ENCODE results near the gene APRT.
A peak's percentile ranks its signal among the peaks of the same experiment; 100 is the strongest.
"Not testable (repeated sequence)": the region's sequence is repeated elsewhere in the genome, so short reads cannot be mapped to it uniquely, and the experiment has no call there.

APRT gene

DNA sequence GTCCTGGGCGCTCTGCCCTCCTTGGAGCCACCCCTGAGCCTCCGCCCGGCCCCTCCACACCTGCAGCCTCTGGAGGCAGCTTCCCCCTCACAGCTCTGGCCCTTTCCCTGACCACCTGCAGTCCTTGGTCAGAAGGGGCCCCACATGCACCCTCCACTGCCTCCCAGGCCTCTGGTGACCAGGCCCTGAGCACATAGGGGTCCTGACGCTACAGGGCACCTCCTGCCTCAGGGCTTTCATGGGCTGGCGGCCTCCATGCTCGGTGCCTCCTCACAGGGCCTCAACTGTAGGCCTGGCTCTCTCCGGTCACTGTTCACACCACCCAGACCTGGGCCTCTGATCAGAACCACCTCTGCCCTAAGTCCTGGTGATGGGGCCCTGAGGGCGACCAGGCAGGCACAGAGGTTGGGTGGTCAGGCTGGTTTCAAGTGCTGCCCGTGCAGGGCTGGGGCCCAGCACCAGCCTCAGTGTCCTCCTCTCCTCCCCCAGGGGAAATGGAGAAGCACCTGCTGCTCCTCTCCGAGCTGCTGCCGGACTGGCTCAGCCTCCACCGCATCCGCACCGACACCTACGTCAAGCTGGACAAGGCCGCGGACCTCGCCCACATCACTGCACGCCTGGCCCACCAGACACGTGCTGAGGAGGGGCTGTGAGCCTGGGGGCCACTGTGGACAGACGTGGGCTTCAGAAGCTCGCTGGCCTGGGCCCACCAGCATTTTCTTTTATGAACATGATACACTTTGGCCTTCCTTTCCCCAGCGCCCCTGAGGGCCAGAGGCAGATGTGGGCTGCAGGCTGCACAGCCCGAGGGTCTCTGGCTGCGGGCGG, 3.9 kb downstream of the APRT start:
- DNase-seq (ENCODE audit: low spot score): no peak

GRCh38 chr16:88807142-88807625, 4.5 kb downstream of the APRT start:
- DNase-seq (ENCODE audit: low spot score): no peak

DNA sequence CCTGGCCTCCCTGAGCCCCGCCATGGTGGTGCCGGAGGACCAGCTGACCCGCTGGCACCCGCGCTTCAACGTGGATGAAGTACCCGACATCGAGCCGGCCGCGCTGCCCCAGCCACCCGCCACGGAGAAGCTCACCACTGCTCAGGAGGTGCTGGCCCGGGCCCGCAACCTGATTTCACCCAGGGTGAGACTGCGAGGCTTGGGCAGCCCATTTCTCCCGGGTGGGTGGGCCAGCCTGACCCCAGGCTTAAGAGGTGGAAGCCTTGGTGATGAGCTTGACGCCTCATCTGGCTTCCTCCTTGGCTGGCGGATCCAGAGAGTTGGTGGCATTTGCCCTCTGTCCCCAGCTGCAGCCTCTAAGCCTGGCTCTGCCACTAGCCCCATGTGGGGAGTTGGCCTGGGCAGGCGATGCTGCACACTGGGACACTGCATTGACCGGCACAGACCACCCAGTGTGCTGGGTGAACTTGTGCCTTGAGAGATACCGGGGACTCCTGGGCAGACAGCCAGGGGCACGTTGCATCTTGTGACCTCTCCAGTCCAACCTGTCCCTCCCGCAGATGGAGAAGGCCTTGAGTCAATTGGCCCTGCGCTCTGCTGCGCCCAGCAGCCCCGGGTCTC, 5.1 kb downstream of the APRT start:
- DNase-seq (ENCODE audit: low spot score): no peak

DNA sequence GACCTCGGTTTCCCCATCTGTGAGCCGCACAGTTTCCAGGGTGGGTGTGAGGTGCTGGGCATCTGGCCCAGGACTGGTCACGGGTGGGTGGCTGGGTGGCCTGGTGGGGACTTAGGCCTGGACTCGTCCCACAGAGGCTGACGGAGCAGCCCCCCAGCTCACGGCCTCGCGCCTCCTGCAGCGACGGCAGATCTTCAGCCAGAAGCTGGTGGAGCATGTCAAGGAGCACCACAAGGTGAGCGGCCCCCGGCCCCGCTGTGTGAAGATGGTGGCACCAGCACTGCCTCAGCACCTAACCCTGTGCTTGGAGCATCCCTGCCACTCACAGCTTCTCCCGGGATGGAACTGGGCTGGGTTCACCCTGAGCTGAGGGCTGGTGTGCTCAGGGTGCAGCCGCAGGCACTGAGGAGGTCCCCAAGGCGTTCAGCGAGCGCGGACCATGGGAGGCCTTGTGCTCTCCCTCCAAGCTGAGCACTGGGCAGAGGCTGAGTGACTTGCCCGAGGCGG, 5.8 kb downstream of the APRT start:
- DNase-seq (ENCODE audit: low spot score): no peak

DNA sequence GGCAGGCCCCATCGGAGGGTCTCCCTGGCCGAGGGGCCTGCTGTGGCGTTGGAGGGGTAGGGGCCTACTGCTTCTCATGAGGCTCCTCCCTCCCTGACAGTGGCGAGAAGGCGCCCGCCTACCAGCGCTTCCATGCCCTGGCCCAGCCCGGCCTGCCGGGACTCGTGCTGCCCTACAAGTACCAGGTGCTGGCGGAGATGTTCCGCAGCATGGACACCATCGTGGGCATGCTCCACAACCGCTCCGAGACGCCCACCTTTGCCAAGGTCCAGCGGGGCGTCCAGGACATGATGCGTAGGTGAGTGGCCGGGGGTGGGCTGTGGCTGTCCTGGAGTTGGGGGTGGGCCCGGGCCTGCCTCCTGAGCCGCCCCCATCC, 6.4 kb downstream of the APRT start:
- DNase-seq (ENCODE audit: low spot score): no peak

DNA sequence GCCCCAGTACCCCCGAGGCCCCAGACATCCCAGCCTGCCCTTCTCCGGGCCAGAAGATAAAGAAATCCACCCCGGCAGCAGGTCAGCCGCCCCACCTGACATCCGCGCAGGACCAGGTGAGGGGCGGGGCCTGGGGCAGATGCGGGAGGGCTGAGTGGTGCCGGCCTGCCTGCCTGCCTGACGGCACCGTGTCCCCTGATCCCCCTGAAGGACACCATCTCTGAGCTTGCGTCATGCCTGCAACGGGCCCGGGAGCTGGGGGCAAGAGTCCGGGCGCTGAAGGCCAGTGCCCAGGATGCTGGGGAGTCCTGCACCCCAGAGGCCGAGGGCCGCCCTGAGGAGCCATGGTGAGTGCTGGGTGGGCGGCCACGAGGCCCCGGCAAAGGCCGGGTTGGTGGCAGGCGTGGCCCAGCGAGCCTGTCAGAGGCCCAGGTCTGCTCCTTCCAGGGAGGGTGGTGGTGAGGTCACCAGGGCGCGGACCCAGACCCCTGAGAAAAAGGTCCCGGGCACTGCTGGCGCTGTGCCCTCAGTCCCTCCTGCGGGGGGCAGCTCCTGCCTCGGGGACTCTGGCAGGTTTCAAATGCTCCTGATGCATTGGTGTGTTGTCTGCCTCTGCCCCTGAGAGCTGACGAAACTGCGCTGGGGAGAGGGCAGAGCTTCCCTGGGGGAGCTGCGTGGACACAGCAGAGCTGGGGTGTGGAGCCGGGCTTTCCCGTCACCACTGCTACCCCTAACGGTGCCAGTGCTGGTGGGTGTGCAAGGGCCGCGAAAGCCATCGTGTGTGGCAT, 7.0 kb downstream of the APRT start:
- DNase-seq (ENCODE audit: low spot score): peak; percentile 54

GRCh38 chr16:88804173-88804551, 7.6 kb downstream of the APRT start:
- DNase-seq (ENCODE audit: low spot score): no peak

- DNase-seq (ENCODE audit: low spot score): peak; percentile 56
Measured at GRCh38 chr16:88803264-88803987, 8.3 kb downstream of the APRT start, which contains the start of gene CDT1. CDT1 (plus strand) TSS chr16:88803789; CDS start chr16:88803832, 43 bp downstream.

DNA sequence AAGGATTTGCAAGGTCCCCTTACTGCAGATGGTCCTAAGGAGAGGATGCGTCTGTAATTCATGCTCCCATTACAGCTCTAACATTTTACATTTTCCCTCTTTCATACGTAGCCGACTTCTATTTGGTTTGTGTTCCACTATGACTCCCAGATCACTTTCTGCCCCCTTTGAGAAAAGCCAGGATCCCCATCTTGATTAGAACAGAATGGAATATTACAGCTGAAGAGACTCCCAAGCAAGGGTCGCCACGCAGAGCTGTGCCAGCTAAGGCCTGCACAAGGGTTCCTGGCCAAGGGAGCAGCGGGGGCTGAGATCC, 11.5 kb downstream of the APRT start:
- DNase-seq (ENCODE audit: low spot score): no peak

DNA sequence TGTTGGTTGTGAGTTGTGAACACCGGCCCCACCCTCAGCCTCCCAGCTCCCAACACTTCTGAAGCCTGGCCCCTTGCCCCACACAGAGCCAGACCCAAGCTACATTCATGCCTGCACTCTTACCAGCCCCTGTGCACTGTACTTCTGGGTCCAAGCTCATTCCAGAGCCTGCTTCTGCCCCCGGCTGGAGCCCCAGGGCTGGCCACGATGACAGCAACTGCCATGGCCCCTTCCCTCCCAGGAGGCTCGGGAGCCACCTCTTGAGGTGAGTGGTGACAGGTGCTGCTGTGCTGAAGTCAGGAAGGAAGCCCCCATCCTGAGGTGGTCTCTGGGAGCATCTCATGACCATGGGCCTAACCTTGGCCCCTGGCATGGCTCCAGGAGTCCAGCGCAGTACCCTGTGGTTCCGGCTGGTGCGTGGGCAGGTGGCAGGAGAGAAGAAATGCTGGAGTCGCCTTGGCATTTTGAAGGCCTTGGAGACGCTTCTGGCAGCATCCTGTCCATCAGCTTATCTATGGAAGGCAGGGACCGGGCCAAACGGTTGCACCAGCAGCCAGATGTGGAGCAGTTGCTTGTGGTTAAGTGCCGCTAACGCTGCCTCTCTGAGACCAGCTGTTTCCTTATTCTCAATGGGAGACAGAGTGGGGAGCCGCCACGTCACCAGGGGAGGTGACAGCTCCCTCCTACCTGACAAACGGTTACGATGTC, 12.0 kb downstream of the APRT start:
- no peak for DNase-seq (ENCODE audit: low spot score)

- DNase-seq (ENCODE audit: low spot score): no peak
Measured at GRCh38 chr16:88798772-88799455, 12.8 kb downstream of the APRT start.

GRCh38 chr16:88798073-88798472, 13.7 kb downstream of the APRT start:
- no peak for DNase-seq (ENCODE audit: low spot score)

- no peak for DNase-seq (ENCODE audit: low spot score)
Measured at GRCh38 chr16:88796278-88796677, 15.4 kb downstream of the APRT start.

DNA sequence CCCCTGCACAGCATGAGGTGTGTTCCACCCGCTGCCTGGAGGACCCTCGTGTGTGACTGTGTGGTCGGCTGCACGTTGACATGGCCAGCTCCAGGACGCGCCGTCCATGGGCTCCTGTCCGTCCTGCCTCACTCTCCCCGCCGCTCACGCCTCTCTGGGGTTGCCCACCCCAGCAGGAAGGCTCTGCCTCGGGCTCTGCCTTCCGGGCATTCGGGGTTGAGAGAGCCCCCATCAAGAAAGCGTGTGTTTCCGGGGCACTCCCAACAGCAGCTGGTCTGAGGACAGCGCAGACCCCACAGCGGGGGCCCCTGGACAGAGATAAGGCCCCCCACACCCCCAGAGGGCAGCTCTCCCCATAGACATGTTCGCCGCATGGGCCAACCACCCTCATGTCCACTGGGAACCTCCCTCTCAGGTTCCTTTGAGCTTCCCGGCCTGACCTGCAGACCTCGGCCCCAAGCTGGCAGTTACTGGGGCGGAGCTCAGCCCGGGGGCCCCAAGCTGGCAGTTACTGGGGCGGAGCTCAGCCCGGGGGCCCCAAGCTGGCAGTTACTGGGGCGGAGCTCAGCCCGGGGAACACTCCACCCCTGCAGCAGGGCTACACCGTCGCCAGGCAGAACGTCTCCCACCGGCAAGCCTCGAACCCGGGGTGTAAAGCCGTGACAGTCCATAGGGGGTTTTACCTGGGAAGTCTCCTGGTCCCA, 18.3 kb downstream of the APRT start:
- no peak for DNase-seq (ENCODE audit: low spot score)

GRCh38 chr16:88792668-88793250, 19.0 kb downstream of the APRT start:
- DNase-seq (ENCODE audit: low spot score): no peak

GRCh38 chr16:88792078-88792550, 19.6 kb downstream of the APRT start:
- no peak for DNase-seq (ENCODE audit: low spot score)

DNA sequence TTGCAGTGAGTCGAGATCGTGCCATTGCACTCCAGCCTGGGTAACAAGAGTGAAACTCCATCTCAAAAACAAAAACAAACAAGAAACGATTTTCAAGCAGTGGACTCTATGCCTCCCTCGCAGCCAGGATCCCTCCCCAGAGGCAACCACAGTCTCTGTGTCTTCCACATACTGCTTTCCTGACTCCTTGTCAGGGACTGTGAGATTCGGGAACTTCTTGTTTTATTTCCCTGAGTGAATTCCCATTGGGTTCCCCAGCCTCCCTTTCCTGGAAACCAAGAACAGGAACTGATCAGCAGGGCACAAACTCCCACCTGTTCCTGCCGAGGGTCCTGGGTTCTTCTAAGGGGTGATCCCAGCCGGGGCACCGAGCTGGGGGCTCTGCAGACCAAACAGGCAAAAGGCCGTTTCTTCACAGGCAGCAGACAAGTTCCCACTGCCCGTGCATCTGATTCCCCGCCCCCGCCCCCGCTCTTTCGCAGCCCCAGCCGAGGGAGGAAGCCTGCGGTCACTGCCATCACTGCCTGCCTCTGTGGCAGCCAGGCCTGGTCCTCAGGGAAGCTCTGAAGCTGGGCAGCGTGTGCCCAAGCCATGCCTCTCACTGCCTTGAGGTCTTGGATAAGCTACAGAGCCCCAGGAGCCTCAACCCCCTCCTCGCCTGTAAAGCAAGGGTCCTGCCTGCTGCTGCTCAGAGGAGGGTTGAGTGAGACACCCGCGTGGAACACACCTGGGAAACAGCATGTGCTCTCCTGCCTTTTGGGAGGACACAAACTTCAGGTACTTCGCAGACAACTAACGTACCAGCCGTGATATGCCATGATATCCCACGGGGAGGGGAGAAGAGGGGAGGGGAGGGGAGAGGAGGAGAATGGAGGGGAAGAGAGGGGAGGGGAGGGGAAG, 21.2 kb downstream of the APRT start:
- peak; percentile 58 for DNase-seq (ENCODE audit: low spot score)

DNA sequence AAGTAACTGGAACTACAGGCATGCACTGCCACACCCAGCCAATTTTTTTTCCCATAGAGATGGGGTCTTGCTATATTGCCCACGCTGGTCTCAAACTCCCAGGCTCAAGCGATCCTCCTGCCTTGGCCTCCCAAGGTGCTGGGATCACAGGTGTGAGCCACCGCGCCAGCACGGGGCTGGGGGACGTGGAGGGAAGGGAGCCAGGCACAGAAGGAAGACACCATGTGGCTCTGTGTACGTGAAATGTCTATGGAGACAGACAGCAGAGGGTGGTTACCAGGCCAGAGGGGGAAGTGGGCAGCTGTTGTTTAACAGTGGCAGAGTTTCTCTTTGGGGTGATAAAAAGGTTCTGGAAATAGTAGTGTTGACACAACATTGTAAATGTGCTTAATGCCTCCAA, 22.1 kb downstream of the APRT start:
- DNase-seq (ENCODE audit: low spot score): no peak

DNA sequence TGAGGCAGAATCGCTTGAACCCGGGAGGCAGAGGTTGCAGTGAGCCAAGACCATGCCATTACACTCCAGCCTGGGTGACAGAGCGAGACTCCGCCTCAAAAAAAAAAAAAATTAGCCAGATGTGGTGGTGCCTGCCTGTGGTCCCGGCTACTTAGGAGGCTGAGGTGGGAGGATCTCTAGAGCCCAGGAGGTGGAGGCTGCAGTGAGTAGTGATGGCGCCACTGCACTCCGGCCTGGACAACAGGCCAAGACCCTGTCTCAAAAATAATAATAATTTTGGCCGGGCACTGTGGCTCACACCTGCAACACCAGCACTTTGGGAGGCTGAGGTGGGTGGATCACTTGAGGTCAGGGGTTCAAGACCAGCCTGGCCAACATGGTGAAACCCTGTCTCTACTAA, 23.0 kb downstream of the APRT start:
- not testable (repeated sequence) for DNase-seq (ENCODE audit: low spot score)

Data from SW480 (cell line).